ENCODE data around the gene KCNT1. TPM values are rescaled to one million over a fixed set of nuclear protein-coding genes. Genes with fewer than 3 reads are reported as not detected.

The KCNT1 gene
- total RNA-seq, 1 donor from 2014 or later, result not detected

DNA sequence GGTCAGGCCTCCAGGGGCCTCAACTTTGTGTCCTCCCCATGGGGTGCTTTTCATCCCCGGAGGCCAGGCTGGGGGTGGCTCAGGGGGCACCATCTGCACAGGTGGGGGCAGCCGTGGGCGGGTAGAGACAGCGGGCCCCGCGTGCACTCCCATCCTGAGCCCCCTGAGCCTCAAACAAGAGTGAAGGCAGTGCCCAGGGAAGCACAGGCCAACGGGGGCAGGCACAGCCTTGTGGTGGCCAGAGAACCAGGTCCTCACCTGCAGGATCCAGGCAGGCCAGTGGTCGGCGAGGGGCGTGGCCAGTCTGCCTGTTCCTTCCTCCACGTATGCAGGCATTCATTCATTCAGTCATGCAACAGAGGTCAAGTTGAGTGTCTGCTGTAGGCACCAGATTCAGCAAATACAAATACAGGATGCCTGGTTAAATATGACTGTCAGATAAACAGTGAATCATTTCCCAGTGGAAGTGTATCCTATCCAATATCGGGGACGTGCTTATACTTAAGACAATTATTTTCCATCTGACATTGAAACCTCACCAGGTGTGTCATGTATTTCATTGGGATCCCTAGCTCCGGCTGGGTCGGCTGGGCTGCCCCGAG, 22.3 kb downstream of the KCNT1 start:
- H3K36me3 ChIP-seq, result no peaks in the 10 kb centered on the region
- H3K27ac ChIP-seq, result no peak overlapping the region
- no peak for TF ChIP-seq POLR2AphosphoS5 (IDR thresholded peaks at IDR 0.05; ENCODE audit: insufficient read depth in 1 of 2, low read depth in 1 of 2)
- TF ChIP-seq POLR2A (IDR thresholded peaks at IDR 0.05), result no peak
- no peak for TF ChIP-seq CTCF (IDR thresholded peaks at IDR 0.05)
- H3K4me1 ChIP-seq, result no peaks in the 10 kb centered on the region
- no peaks in the 10 kb centered on the region for H3K27me3 ChIP-seq
- no peaks in the 10 kb centered on the region for H3K9me3 ChIP-seq
- H3K4me3 ChIP-seq, result no peak overlapping the region
- intact Hi-C loops (cut with DNase I), result no loop called here
- DNase-seq (ENCODE audit: extremely low spot score in 2 of 2), result no peak

- no peak for DNase-seq (ENCODE audit: extremely low spot score in 2 of 2)
- Histone ChIP-seq H3K4me3 (no peak overlapping the region), H3K27ac (no peak overlapping the region), H3K36me3 (no peaks in the 10 kb centered on the region), H3K9me3 (no peaks in the 10 kb centered on the region), H3K4me1 (no peaks in the 10 kb centered on the region), H3K27me3 (no peaks in the 10 kb centered on the region)
- TF ChIP-seq CTCF (IDR thresholded peaks at IDR 0.05) (no peak), POLR2AphosphoS5 (IDR thresholded peaks at IDR 0.05; ENCODE audit: insufficient read depth in 1 of 2, low read depth in 1 of 2) (no peak), POLR2A (IDR thresholded peaks at IDR 0.05) (no peak)
- intact Hi-C loops (cut with DNase I), result no loop called here
Measured at GRCh38 chr9:135726138-135726853, 24.3 kb downstream of the KCNT1 start.

- no peaks in the 10 kb centered on the region for H3K4me1 ChIP-seq
- intact Hi-C loops (cut with DNase I), result no loop called here
- no peaks in the 10 kb centered on the region for H3K27me3 ChIP-seq
- H3K36me3 ChIP-seq, result no peaks in the 10 kb centered on the region
- H3K27ac ChIP-seq, result no peak overlapping the region
- no peak for DNase-seq (ENCODE audit: extremely low spot score in 2 of 2)
- no peaks in the 10 kb centered on the region for H3K9me3 ChIP-seq
- no peak overlapping the region for H3K4me3 ChIP-seq
- no peak for TF ChIP-seq CTCF (IDR thresholded peaks at IDR 0.05)
- TF ChIP-seq POLR2AphosphoS5 (IDR thresholded peaks at IDR 0.05; ENCODE audit: insufficient read depth in 1 of 2, low read depth in 1 of 2), result no peak
- no peak for TF ChIP-seq POLR2A (IDR thresholded peaks at IDR 0.05)
Measured at GRCh38 chr9:135727257-135727875, 25.4 kb downstream of the KCNT1 start.

- Histone ChIP-seq H3K4me1 (no peaks in the 10 kb centered on the region), H3K4me3 (no peak overlapping the region), H3K27ac (no peak overlapping the region), H3K36me3 (no peaks in the 10 kb centered on the region), H3K9me3 (no peaks in the 10 kb centered on the region), H3K27me3 (no peaks in the 10 kb centered on the region)
- TF ChIP-seq POLR2A (IDR thresholded peaks at IDR 0.05), result no peak
- TF ChIP-seq POLR2AphosphoS5 (IDR thresholded peaks at IDR 0.05; ENCODE audit: insufficient read depth in 1 of 2, low read depth in 1 of 2), result no peak
- no peak for TF ChIP-seq CTCF (IDR thresholded peaks at IDR 0.05)
- intact Hi-C loops (cut with DNase I), result no loop called here
- DNase-seq (ENCODE audit: extremely low spot score in 2 of 2), result no peak
Measured at GRCh38 chr9:135728436-135729110, 26.6 kb downstream of the KCNT1 start.

Measured in vagina (tissue), 2 donors.